Measurements from ENCODE around the gene NINJ1.

- TF ChIP-seq CTCF (IDR thresholded peaks at IDR 0.05) (no peak), POLR2A (IDR thresholded peaks at IDR 0.05) (no peak), POLR2AphosphoS5 (IDR thresholded peaks at IDR 0.05) (peak; percentile 67)
These were observed 52.1 kb downstream of the NINJ1 start for GRCh38 chr9:93081931-93082330.
